Stimulated activated CD4-positive, alpha-beta T cell treated with anti-CD3 and anti-CD28 coated beads, Interleukin-1b, Interleukin-23, amount 100 ng/mL, for 1 hour (primary cell): ENCODE measurements around the gene CPLX1.

Experiments used
- DNase-seq, 2 donors: peaks; one replicate each; pipeline ENCODE4 v3.0.0-alpha.2; 2020; ENCODE audit warnings: low read depth in 2 of 2

Gene CPLX1

GRCh38 chr4:825971-826330 is at the start of gene CPLX1:
TSS of gene CPLX1 (minus strand) at chr4:826129. CDS start at chr4:824522, 1,607 bp downstream.
- no peak for DNase-seq

- no peak for DNase-seq
These were observed 49.3 kb upstream of the CPLX1 start for GRCh38 chr4:874971-875817.

GRCh38 chr4:874056-874455 is 48.1 kb upstream of the CPLX1 start:
- DNase-seq, result no peak

GRCh38 chr4:872241-872981 is 46.5 kb upstream of the CPLX1 start:
- DNase-seq, result no peak

GRCh38 chr4:871484-871883 is 45.6 kb upstream of the CPLX1 start:
- no peak for DNase-seq

- no peak for DNase-seq
These were observed 45.0 kb upstream of the CPLX1 start for GRCh38 chr4:870951-871350.

GRCh38 chr4:869776-870175 is 43.8 kb upstream of the CPLX1 start:
- no peak for DNase-seq

- DNase-seq, result no peak
These were observed 42.5 kb upstream of the CPLX1 start for GRCh38 chr4:868421-868820.

- DNase-seq, result no peak
These were observed 41.8 kb upstream of the CPLX1 start for GRCh38 chr4:867526-868250.

- DNase-seq, result no peak
These were observed 40.9 kb upstream of the CPLX1 start for GRCh38 chr4:866761-867390.

- no peak for DNase-seq
These were observed 40.3 kb upstream of the CPLX1 start for GRCh38 chr4:866068-866760.

GRCh38 chr4:865572-865971 is 39.6 kb upstream of the CPLX1 start:
- no peak for DNase-seq

- DNase-seq, result no peak
These were observed 39.2 kb upstream of the CPLX1 start for GRCh38 chr4:865121-865465.

- DNase-seq, result no peak
These were observed 38.7 kb upstream of the CPLX1 start for GRCh38 chr4:864456-865120.

- no peak for DNase-seq
These were observed 34.6 kb upstream of the CPLX1 start for GRCh38 chr4:860561-860960.

GRCh38 chr4:859496-859895 is 33.6 kb upstream of the CPLX1 start:
- no peak for DNase-seq

GRCh38 chr4:858831-859451 is 33.0 kb upstream of the CPLX1 start:
- no peak for DNase-seq

- no peak for DNase-seq
These were observed 32.1 kb upstream of the CPLX1 start for GRCh38 chr4:858041-858481.

- no peak for DNase-seq
These were observed 31.5 kb upstream of the CPLX1 start for GRCh38 chr4:857461-857860.

GRCh38 chr4:856225-856901 is 30.4 kb upstream of the CPLX1 start:
- no peak for DNase-seq
